ENCODE results near the gene FAM193A. TPM values are rescaled to one million over a fixed set of nuclear protein-coding genes. Genes with fewer than 3 reads are reported as not detected.
"Not testable (repeated sequence)": the region's sequence is repeated elsewhere in the genome, so short reads cannot be mapped to it uniquely, and the experiment has no call there.

FAM193A gene
- polyA plus RNA-seq, 4 donors, result 25.1 to 29.4 (median 27.4) TPM

- DNase-seq (ENCODE audit: low read depth in 4 of 4, low spot score in 3 of 4), result no peak
Measured at GRCh38 chr4:2570551-2571222, 34.2 kb downstream of the FAM193A start.

GRCh38 chr4:2572076-2572475, 35.6 kb downstream of the FAM193A start:
- no peak for DNase-seq (ENCODE audit: low read depth in 4 of 4, low spot score in 3 of 4)

- DNase-seq (ENCODE audit: low read depth in 4 of 4, low spot score in 3 of 4), result no peak
Measured at GRCh38 chr4:2572866-2573265, 36.4 kb downstream of the FAM193A start.

GRCh38 chr4:2574009-2574408, 37.6 kb downstream of the FAM193A start:
- no peak for DNase-seq (ENCODE audit: low read depth in 4 of 4, low spot score in 3 of 4)

- DNase-seq (ENCODE audit: low read depth in 4 of 4, low spot score in 3 of 4), result no peak
Measured at GRCh38 chr4:2574863-2575262, 38.4 kb downstream of the FAM193A start.

- no peak for DNase-seq (ENCODE audit: low read depth in 4 of 4, low spot score in 3 of 4)
Measured at GRCh38 chr4:2576290-2576689, 39.8 kb downstream of the FAM193A start.

- no peak for DNase-seq (ENCODE audit: low read depth in 4 of 4, low spot score in 3 of 4)
Measured at GRCh38 chr4:2578106-2578505, 41.7 kb downstream of the FAM193A start.

- no peak for DNase-seq (ENCODE audit: low read depth in 4 of 4, low spot score in 3 of 4)
Measured at GRCh38 chr4:2579910-2580309, 43.5 kb downstream of the FAM193A start.

GRCh38 chr4:2583092-2583491, 46.6 kb downstream of the FAM193A start:
- DNase-seq (ENCODE audit: low read depth in 4 of 4, low spot score in 3 of 4), result no peak

GRCh38 chr4:2583517-2583916, 47.1 kb downstream of the FAM193A start:
- DNase-seq (ENCODE audit: low read depth in 4 of 4, low spot score in 3 of 4), result no peak

GRCh38 chr4:2586502-2586901, 50.1 kb downstream of the FAM193A start:
- no peak for DNase-seq (ENCODE audit: low read depth in 4 of 4, low spot score in 3 of 4)

GRCh38 chr4:2587213-2587823, 50.9 kb downstream of the FAM193A start:
- no peak for DNase-seq (ENCODE audit: low read depth in 4 of 4, low spot score in 3 of 4)

GRCh38 chr4:2588259-2588658, 51.8 kb downstream of the FAM193A start:
- no peak for DNase-seq (ENCODE audit: low read depth in 4 of 4, low spot score in 3 of 4)

- no peak for DNase-seq (ENCODE audit: low read depth in 4 of 4, low spot score in 3 of 4)
Measured at GRCh38 chr4:2591189-2591588, 54.7 kb downstream of the FAM193A start.

- not testable (repeated sequence) for DNase-seq (ENCODE audit: low read depth in 4 of 4, low spot score in 3 of 4)
Measured at GRCh38 chr4:2592014-2592413, 55.6 kb downstream of the FAM193A start.

GRCh38 chr4:2592572-2592971, 56.1 kb downstream of the FAM193A start:
- no peak for DNase-seq (ENCODE audit: low read depth in 4 of 4, low spot score in 3 of 4)

GRCh38 chr4:2593003-2593402, 56.6 kb downstream of the FAM193A start:
- no peak for DNase-seq (ENCODE audit: low read depth in 4 of 4, low spot score in 3 of 4)

- DNase-seq (ENCODE audit: low read depth in 4 of 4, low spot score in 3 of 4), result no peak
Measured at GRCh38 chr4:2595436-2595835, 59.0 kb downstream of the FAM193A start.

GRCh38 chr4:2595952-2596552, 59.6 kb downstream of the FAM193A start:
- DNase-seq (ENCODE audit: low read depth in 4 of 4, low spot score in 3 of 4), result no peak

GRCh38 chr4:2596611-2597010, 60.2 kb downstream of the FAM193A start:
- DNase-seq (ENCODE audit: low read depth in 4 of 4, low spot score in 3 of 4), result no peak

GRCh38 chr4:2598511-2599303, 62.3 kb downstream of the FAM193A start:
- DNase-seq (ENCODE audit: low read depth in 4 of 4, low spot score in 3 of 4), result no peak

Measured in left renal pelvis (tissue), 4 donors.